ENCODE data around the gene SLAIN1.

Gene SLAIN1

DNA sequence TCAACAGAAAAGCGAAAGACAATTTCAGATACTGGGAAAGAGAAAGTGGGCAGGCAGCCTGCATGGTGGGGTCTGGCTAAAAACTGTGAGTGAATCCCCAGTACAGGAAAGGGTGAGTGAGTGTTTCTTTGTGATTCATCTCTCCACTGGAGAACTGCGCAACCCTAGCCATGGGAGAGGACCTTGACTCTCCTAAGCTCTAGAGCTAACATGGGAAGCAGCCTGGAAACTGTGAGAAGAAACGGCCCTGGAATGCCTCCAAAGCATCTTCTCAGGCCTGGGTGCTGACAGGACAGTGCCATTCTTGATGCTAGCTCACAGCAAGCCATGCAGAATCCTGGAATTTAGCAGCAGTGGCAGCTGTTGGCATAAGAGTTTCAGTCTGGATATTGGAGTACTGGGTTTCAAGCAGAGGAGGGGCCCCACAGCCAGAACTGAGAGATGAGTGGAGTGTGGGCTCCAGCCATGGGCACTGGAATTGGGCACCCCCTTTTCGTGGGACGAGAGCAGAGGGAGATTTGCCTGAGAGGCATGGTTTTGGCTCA lies 18.7 kb upstream of the SLAIN1 start:
- H3K4me3 ChIP-seq (ENCODE audit: low read depth, low read length): no peak overlapping the region
- DNase-seq (ENCODE audit: low read depth): no peak
- TF ChIP-seq, protein P1, sequence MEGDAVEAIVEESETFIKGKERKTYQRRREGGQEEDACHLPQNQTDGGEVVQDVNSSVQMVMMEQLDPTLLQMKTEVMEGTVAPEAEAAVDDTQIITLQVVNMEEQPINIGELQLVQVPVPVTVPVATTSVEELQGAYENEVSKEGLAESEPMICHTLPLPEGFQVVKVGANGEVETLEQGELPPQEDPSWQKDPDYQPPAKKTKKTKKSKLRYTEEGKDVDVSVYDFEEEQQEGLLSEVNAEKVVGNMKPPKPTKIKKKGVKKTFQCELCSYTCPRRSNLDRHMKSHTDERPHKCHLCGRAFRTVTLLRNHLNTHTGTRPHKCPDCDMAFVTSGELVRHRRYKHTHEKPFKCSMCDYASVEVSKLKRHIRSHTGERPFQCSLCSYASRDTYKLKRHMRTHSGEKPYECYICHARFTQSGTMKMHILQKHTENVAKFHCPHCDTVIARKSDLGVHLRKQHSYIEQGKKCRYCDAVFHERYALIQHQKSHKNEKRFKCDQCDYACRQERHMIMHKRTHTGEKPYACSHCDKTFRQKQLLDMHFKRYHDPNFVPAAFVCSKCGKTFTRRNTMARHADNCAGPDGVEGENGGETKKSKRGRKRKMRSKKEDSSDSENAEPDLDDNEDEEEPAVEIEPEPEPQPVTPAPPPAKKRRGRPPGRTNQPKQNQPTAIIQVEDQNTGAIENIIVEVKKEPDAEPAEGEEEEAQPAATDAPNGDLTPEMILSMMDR (conservative IDR thresholded peaks at IDR 0.05; ENCODE audit: low read depth, low read length): no peak

DNA sequence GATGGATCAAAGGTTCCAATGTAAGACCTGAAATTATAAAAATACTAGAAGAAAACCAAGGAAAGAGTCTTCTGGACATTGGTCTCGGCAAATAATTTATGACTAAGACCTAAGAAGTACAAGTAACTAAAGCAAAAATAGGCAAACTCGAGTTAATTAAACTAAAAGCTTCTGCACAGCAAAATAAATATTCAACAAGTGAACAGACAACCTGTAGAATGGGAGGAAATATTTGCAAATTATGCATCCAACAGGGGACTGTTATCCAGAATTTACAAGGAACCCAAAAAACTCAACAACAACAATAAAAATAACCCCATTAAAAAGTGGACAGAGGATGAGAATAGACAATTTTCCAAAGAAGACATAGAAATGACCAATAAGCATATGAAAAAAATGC lies 9.7 kb upstream of the SLAIN1 start:
- TF ChIP-seq, protein P1 (conservative IDR thresholded peaks at IDR 0.05; ENCODE audit: low read depth, low read length): no peak
- H3K4me3 ChIP-seq (ENCODE audit: low read depth, low read length): no peak overlapping the region
- DNase-seq (ENCODE audit: low read depth): no peak

DNA sequence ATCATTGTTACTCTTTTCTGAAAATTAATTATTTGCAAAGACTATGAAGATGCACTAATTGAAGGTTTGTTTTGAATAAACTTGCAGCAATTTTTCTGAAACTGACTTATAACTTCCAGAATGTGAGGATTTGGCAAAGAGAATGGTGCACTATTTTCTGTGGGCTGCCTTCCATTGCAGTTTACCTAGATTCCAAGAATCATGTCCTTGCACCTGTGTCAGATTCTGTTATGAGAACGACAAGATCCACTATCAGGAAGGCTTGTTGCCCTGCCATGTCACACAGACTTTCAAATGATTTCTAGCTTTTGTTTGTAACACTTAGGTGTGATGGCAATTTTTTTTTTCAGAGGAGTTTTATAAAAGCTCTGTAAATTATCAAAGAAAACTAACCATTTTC lies 5.6 kb upstream of the SLAIN1 start:
- H3K4me3 ChIP-seq (ENCODE audit: low read depth, low read length): no peak overlapping the region
- no peak for DNase-seq (ENCODE audit: low read depth)
- TF ChIP-seq, protein P1 (conservative IDR thresholded peaks at IDR 0.05; ENCODE audit: low read depth, low read length): no peak

DNA sequence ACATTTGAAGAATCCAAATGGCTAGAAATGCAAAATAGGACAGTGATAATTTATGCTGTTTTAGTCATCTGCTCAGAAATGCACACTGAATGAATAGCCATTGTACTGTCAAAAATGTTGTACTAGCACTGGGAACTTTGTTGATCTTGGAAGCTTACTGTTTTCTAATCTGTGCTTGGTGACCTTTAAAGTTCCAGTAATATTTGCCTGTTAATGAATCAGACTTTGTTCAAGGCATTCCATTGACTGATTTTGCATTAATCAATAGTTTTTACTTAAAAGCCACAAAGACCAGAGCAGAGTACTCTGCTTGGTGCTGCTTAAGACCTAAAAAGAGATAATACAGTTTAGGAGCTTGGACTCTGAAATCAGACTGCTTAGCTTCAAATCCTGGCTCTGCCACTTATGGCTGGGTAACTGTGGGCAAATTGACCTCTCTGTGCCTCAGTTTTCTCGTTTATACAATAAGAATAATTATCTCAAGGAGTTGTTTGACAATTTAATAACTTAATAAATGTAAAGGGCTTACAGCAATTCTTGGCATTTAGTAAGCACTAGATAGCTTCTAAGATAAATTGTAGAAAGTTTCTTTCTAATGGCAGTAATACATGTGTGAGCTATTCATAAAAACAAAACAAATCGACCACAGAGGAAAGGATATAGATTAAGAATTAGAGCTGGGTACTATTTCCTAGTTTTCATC lies 4.6 kb upstream of the SLAIN1 start:
- TF ChIP-seq, protein P1 (conservative IDR thresholded peaks at IDR 0.05; ENCODE audit: low read depth, low read length): no peak
- no peak for DNase-seq (ENCODE audit: low read depth)
- no peak overlapping the region for H3K4me3 ChIP-seq (ENCODE audit: low read depth, low read length)

DNA sequence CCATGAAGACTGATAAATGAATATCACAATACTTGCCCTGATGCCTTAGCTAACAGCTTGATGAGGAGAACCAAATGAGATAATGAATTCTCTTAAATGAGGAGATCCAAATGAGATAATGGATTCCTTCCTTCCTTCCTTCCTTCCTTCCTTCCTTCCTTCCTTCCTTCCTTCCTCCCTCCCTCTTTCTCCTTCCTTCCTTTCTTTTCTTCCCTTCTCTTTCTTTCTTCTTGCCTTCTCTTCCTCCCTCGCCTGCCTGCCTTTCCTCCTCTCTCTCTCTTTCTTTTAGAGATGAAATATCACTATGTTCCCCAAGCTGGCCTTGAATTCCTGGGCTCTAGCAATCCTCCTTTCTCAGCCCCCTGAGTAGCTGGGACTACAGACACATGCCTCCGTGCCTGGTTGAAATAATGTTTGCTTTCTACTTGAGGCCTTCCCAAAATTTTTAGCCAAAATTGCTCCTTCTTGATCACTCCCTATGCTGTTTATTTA lies 4.0 kb upstream of the SLAIN1 start:
- DNase-seq (ENCODE audit: low read depth): no peak
- TF ChIP-seq, protein P1 (conservative IDR thresholded peaks at IDR 0.05; ENCODE audit: low read depth, low read length): no peak
- H3K4me3 ChIP-seq (ENCODE audit: low read depth, low read length): no peak overlapping the region

DNA sequence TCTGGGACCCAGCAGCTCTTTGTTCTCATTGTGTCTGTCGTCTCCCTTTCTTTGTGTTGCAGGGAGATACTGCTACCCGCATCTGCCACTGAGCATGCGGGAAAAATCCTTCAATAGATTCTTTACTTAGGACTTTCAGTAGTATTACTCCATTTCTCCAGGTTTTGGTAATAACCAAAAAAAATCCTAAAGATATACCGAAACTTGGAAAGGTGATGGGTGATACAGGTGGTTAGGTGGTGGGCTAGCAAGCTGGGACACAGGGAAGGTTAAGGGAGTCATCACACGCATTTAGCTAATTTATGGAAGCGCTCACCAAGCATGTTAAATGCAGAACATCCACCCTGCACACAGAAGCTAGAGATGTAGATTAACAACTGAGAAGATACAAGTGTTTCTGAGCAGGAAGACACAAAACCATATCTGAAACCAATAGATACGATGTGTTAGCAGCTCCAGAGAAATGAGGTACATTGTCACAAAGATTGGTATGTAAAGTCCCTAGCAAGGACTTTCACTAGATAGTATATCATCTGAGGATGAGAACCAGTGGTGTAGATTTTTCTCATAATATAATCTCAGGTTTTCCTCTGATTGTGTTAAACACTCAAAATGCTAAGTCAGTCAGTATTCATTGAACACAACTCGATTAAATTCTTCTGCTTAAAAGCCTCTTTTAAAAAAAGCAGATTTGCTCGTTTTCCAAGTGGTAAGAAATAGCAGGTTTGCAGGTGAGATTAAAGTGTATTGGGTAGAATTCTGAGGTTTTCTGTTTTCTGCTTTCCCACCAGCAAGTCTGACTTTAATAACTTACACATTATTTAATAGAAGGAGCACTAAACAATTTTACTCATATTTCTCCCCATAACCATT lies 1.2 kb upstream of the SLAIN1 start:
- no peak overlapping the region for H3K4me3 ChIP-seq (ENCODE audit: low read depth, low read length)
- DNase-seq (ENCODE audit: low read depth): no peak
- TF ChIP-seq, protein P1 (conservative IDR thresholded peaks at IDR 0.05; ENCODE audit: low read depth, low read length): no peak
